Measurements from ENCODE around the gene CORO7. TPM values are rescaled to one million over a fixed set of nuclear protein-coding genes. Genes with fewer than 3 reads are reported as not detected.

CORO7 gene
- total RNA-seq, 1 donor from 2014 or later: 14.6 TPM

DNA sequence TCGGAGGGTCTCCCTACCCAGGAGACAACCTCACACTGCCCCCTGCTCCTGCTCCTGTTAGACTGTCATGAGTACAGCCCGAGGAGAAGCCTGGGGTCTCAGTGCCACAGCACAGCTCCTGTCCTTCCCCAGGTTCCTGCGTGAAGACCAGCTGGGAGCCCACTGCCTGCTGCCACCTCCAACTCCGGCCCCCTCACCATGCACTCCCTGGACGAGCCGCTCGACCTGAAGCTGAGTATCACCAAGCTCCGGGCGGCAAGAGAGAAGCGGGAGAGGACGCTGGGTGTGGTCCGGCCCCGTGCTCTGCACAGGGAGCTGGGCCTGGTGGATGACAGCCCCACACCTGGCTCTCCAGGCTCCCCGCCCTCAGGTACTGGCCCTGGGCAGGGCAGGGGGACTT is 84.3 kb downstream of the CORO7 start:
- Histone ChIP-seq H3K27me3 (ENCODE audit: control insufficient read depth in 3 of 3, insufficient read depth in 3 of 3, low read length in 3 of 3) (peaks cover 0 to 4% (median 0%) of the 10 kb centered on the region in 3 donors), H3K9me3 (ENCODE audit: control insufficient read depth in 3 of 3, low read length in 3 of 3) (no peaks in the 10 kb centered on the region), H3K4me3 (ENCODE audit: low read length in 3 of 3) (no peak overlapping the region), H3K36me3 (ENCODE audit: control insufficient read depth in 3 of 3, insufficient read depth in 3 of 3, low read length in 3 of 3) (peaks cover 0 to 17% (median 7%) of the 10 kb centered on the region in 3 donors), H3K27ac (ENCODE audit: low read depth, low read length) (no peak overlapping the region), H3K4me1 (ENCODE audit: control insufficient read depth in 3 of 3, insufficient read depth in 3 of 3, low read length in 3 of 3) (peaks cover 17 to 24% (median 20%) of the 10 kb centered on the region in 3 donors), H3K9ac (ENCODE audit: low read depth in 1 of 3, low read length in 3 of 3) (no peak overlapping the region)

DNA sequence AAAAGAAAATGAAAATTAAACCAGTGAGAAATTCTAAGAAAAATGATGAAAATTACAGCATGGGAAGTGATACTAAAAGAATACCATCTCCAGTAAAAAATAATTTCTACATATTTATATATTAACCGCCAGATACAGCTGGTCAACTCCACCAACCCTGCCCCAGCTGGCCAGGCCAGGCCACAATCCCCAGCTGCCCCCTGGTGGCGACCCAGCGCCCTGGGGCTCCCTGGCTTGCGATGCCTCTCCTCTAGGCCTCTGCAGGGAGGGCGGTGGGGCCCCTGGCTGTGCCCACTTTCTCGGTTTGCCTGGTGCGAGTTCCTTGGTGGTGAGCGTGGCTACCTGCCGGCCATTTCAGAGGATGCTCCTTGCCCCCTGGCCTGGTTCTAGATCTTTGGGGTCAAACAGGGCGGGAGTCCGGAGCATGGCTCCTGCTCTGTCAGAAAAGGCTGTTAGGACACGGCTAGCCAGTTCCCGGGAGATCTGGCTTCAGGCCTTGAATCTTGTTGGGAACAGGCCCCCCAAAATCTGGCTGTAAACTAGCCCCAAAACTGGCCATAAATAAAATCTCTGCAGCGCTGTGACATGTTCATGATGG is 86.0 kb downstream of the CORO7 start:
- H3K4me1 ChIP-seq (ENCODE audit: control insufficient read depth in 3 of 3, insufficient read depth in 3 of 3, low read length in 3 of 3): peaks cover 21 to 30% (median 22%) of the 10 kb centered on the region in 3 donors
- no peak overlapping the region for H3K27ac ChIP-seq (ENCODE audit: low read depth, low read length)

GRCh38 chr16:4328782-4329775 is 87.3 kb downstream of the CORO7 start:
- Histone ChIP-seq H3K4me3 (ENCODE audit: low read length in 3 of 3) (peak overlapping the region in 1 of 3 donors; percentile 22), H3K9me3 (ENCODE audit: control insufficient read depth in 3 of 3, low read length in 3 of 3) (no peaks in the 10 kb centered on the region), H3K27ac (ENCODE audit: low read depth, low read length) (peak overlapping the region; percentile 66), H3K4me1 (ENCODE audit: control insufficient read depth in 3 of 3, insufficient read depth in 3 of 3, low read length in 3 of 3) (peaks cover 30 to 41% (median 32%) of the 10 kb centered on the region in 3 donors), H3K27me3 (ENCODE audit: control insufficient read depth in 3 of 3, insufficient read depth in 3 of 3, low read length in 3 of 3) (peaks cover 0 to 4% (median 0%) of the 10 kb centered on the region in 3 donors), H3K36me3 (ENCODE audit: control insufficient read depth in 3 of 3, insufficient read depth in 3 of 3, low read length in 3 of 3) (peaks cover 0 to 5% (median 4%) of the 10 kb centered on the region in 3 donors), H3K9ac (ENCODE audit: low read depth in 1 of 3, low read length in 3 of 3) (peak overlapping the region in 1 of 3 donors; percentile 77)

More for the DNA sequence above, 86.0 kb downstream of the CORO7 start:
- Histone ChIP-seq H3K9me3 (ENCODE audit: control insufficient read depth in 3 of 3, low read length in 3 of 3) (no peaks in the 10 kb centered on the region), H3K27me3 (ENCODE audit: control insufficient read depth in 3 of 3, insufficient read depth in 3 of 3, low read length in 3 of 3) (peaks cover 0 to 4% (median 0%) of the 10 kb centered on the region in 3 donors), H3K9ac (ENCODE audit: low read depth in 1 of 3, low read length in 3 of 3) (no peak overlapping the region), H3K36me3 (ENCODE audit: control insufficient read depth in 3 of 3, insufficient read depth in 3 of 3, low read length in 3 of 3) (peaks cover 0 to 12% (median 4%) of the 10 kb centered on the region in 3 donors), H3K4me3 (ENCODE audit: low read length in 3 of 3) (no peak overlapping the region)

GRCh38 chr16:4328046-4328781 is 88.2 kb downstream of the CORO7 start:
- H3K27ac ChIP-seq (ENCODE audit: low read depth, low read length): peak overlapping the region; percentile 66
- H3K4me3 ChIP-seq (ENCODE audit: low read length in 3 of 3): peak overlapping the region; percentile 54 to 70 (median 61)
- H3K9me3 ChIP-seq (ENCODE audit: control insufficient read depth in 3 of 3, low read length in 3 of 3): no peaks in the 10 kb centered on the region
- H3K36me3 ChIP-seq (ENCODE audit: control insufficient read depth in 3 of 3, insufficient read depth in 3 of 3, low read length in 3 of 3): peaks cover 0 to 5% (median 4%) of the 10 kb centered on the region in 3 donors
- H3K9ac ChIP-seq (ENCODE audit: low read depth in 1 of 3, low read length in 3 of 3): peak overlapping the region; percentile 57 to 77 (median 67)
- H3K27me3 ChIP-seq (ENCODE audit: control insufficient read depth in 3 of 3, insufficient read depth in 3 of 3, low read length in 3 of 3): peaks cover 0 to 4% (median 0%) of the 10 kb centered on the region in 3 donors
- peaks cover 37 to 48% (median 37%) of the 10 kb centered on the region in 3 donors for H3K4me1 ChIP-seq (ENCODE audit: control insufficient read depth in 3 of 3, insufficient read depth in 3 of 3, low read length in 3 of 3)

- peak overlapping the region; percentile 57 to 77 (median 67) for H3K9ac ChIP-seq (ENCODE audit: low read depth in 1 of 3, low read length in 3 of 3)
- H3K27ac ChIP-seq (ENCODE audit: low read depth, low read length): peak overlapping the region; percentile 66
- H3K4me3 ChIP-seq (ENCODE audit: low read length in 3 of 3): peak overlapping the region; percentile 54 to 70 (median 61)
- no peaks in the 10 kb centered on the region for H3K9me3 ChIP-seq (ENCODE audit: control insufficient read depth in 3 of 3, low read length in 3 of 3)
- peaks cover 0 to 4% (median 4%) of the 10 kb centered on the region in 3 donors for H3K36me3 ChIP-seq (ENCODE audit: control insufficient read depth in 3 of 3, insufficient read depth in 3 of 3, low read length in 3 of 3)
- H3K27me3 ChIP-seq (ENCODE audit: control insufficient read depth in 3 of 3, insufficient read depth in 3 of 3, low read length in 3 of 3): peaks cover 0 to 4% (median 0%) of the 10 kb centered on the region in 3 donors
- H3K4me1 ChIP-seq (ENCODE audit: control insufficient read depth in 3 of 3, insufficient read depth in 3 of 3, low read length in 3 of 3): peaks cover 37 to 48% (median 42%) of the 10 kb centered on the region in 3 donors
These were observed 88.9 kb downstream of the CORO7 start for GRCh38 chr16:4327386-4328045.

GRCh38 chr16:4325253-4325758 is 91.1 kb downstream of the CORO7 start:
- Histone ChIP-seq H3K27ac (ENCODE audit: low read depth, low read length) (no peak overlapping the region), H3K9ac (ENCODE audit: low read depth in 1 of 3, low read length in 3 of 3) (peak overlapping the region in 1 of 3 donors; percentile 33), H3K4me3 (ENCODE audit: low read length in 3 of 3) (no peak overlapping the region), H3K36me3 (ENCODE audit: control insufficient read depth in 3 of 3, insufficient read depth in 3 of 3, low read length in 3 of 3) (no peaks in the 10 kb centered on the region), H3K4me1 (ENCODE audit: control insufficient read depth in 3 of 3, insufficient read depth in 3 of 3, low read length in 3 of 3) (peaks cover 46 to 54% (median 51%) of the 10 kb centered on the region in 3 donors), H3K9me3 (ENCODE audit: control insufficient read depth in 3 of 3, low read length in 3 of 3) (no peaks in the 10 kb centered on the region), H3K27me3 (ENCODE audit: control insufficient read depth in 3 of 3, insufficient read depth in 3 of 3, low read length in 3 of 3) (peaks cover 0 to 5% (median 2%) of the 10 kb centered on the region in 3 donors)

DNA sequence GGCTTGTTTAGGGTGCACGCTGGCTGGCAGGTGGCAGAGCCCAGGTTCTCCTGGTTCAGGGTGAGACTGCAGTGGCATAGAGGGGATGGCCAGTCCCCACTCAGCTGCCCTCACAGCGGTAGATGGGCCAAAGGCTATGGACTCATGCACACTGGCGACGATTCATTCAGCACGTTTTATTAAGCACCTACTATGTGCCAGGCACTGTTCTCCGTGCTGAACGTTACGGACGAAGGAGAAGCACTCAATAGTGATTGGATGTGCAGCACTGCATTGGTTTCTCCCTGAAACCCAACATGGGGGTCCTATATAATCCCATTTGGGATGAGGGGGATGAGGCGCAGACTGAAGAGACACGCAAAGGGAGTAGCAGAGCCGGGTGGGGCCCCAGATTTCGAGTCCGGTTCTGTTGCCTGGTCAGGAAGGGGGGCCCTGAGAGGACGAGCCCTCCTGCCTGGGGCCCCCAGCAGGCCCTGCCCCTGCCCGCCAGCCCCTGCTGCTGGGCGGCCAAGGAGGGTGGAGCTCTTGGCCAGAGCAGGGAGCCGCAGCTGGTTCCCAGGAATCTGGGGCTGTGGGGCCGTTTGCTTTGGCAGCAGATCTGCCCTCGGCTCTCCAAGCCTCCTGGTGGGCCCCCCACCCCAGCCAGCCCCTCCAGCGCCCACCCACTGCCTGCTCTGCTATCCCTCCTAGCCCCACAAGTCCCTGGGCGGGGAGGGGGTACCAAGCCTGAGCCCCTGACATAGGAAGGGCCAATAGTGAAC is 91.7 kb downstream of the CORO7 start:
- H3K9me3 ChIP-seq (ENCODE audit: control insufficient read depth in 3 of 3, low read length in 3 of 3): no peaks in the 10 kb centered on the region
- no peaks in the 10 kb centered on the region for H3K36me3 ChIP-seq (ENCODE audit: control insufficient read depth in 3 of 3, insufficient read depth in 3 of 3, low read length in 3 of 3)
- H3K4me1 ChIP-seq (ENCODE audit: control insufficient read depth in 3 of 3, insufficient read depth in 3 of 3, low read length in 3 of 3): peaks cover 49 to 56% (median 55%) of the 10 kb centered on the region in 3 donors
- H3K4me3 ChIP-seq (ENCODE audit: low read length in 3 of 3): peak overlapping the region in 2 of 3 donors; percentile 6 to 30
- peak overlapping the region; percentile 19 for H3K27ac ChIP-seq (ENCODE audit: low read depth, low read length)
- peaks cover under 1 to 8% (median 5%) of the 10 kb centered on the region in 3 donors for H3K27me3 ChIP-seq (ENCODE audit: control insufficient read depth in 3 of 3, insufficient read depth in 3 of 3, low read length in 3 of 3)
- H3K9ac ChIP-seq (ENCODE audit: low read depth in 1 of 3, low read length in 3 of 3): peak overlapping the region in 1 of 3 donors; percentile 54

GRCh38 chr16:4323845-4324488 is 92.4 kb downstream of the CORO7 start:
- H3K9ac ChIP-seq (ENCODE audit: low read depth in 1 of 3, low read length in 3 of 3): peak overlapping the region in 1 of 3 donors; percentile 54
- no peaks in the 10 kb centered on the region for H3K9me3 ChIP-seq (ENCODE audit: control insufficient read depth in 3 of 3, low read length in 3 of 3)
- peak overlapping the region; percentile 70 for H3K27ac ChIP-seq (ENCODE audit: low read depth, low read length)
- no peaks in the 10 kb centered on the region for H3K36me3 ChIP-seq (ENCODE audit: control insufficient read depth in 3 of 3, insufficient read depth in 3 of 3, low read length in 3 of 3)
- H3K4me1 ChIP-seq (ENCODE audit: control insufficient read depth in 3 of 3, insufficient read depth in 3 of 3, low read length in 3 of 3): peaks cover 51 to 56% (median 54%) of the 10 kb centered on the region in 3 donors
- peak overlapping the region in 2 of 3 donors; percentile 6 to 30 for H3K4me3 ChIP-seq (ENCODE audit: low read length in 3 of 3)
- H3K27me3 ChIP-seq (ENCODE audit: control insufficient read depth in 3 of 3, insufficient read depth in 3 of 3, low read length in 3 of 3): peaks cover 4 to 13% (median 11%) of the 10 kb centered on the region in 3 donors
